IMR-90 (cell line): ENCODE data around the gene SLC16A5. TPM values are rescaled to one million over a fixed set of nuclear protein-coding genes. Genes with fewer than 3 reads are reported as not detected.

Experiments
- ATAC-seq: fragments of 200-7000 bp; cut with Tn5 transposase; 2 replicates; pipeline ENCODE4 v1.9.1; 2020; ENCODE audit warnings: low read depth, mild to moderate bottlenecking, moderate library complexity
- BruUV-seq: library from RNA; stranded (reverse); fragments of 400-500 nt; replicated peaks from 2 replicates; lab custom pipeline; 2021; lab: Mats Ljungman, UMichigan
- CTCF ChIA-PET: fragments of 300-600 bp; formaldehyde crosslinking; extraction: SDS; loops from one replicate; lab custom pipeline; 2021; ENCODE audit warnings: antibody characterized with exemption; lab: Yijun Ruan, JAX
- POLR2A ChIA-PET: fragments of 300-600 bp; sonication (Branson Sonifier 250); formaldehyde crosslinking; loops from one replicate; lab custom pipeline; 2022; ENCODE audit warnings: antibody characterized with exemption; ENCODE audit not compliant: unreplicated experiment; lab: Charles Lee
- DNase-seq: peaks from one replicate; pipeline ENCODE4 v3.0.0; 2013
- H2AFZ ChIP-seq: replicated peaks from 2 replicates; pipeline ENCODE3; 2013; ENCODE audit warnings: low read length, mild to moderate bottlenecking; ENCODE audit not compliant: poor library complexity
- H2AK5ac ChIP-seq: 2 replicates; pipeline ENCODE4 v1.6.1; 2013; ENCODE audit warnings: low read depth, low read length, inconsistent platforms
- H2AK9ac ChIP-seq: replicated peaks from 2 replicates; pipeline ENCODE3; 2013; ENCODE audit warnings: mild to moderate bottlenecking, low read depth, low read length, moderate library complexity; ENCODE audit not compliant: poor library complexity
- H2BK120ac ChIP-seq: 2 replicates; pipeline ENCODE4 v1.6.1; 2013; ENCODE audit warnings: low read depth, low read length, inconsistent platforms
- H2BK15ac ChIP-seq: 3 replicates; pipeline ENCODE4 v1.6.1; 2013; ENCODE audit warnings: low read depth, low read length, inconsistent platforms
- H2BK20ac ChIP-seq: 2 replicates; pipeline ENCODE4 v1.6.1; 2013; ENCODE audit warnings: low read depth, mild to moderate bottlenecking, inconsistent platforms, low read length, moderate library complexity
- H2BK5ac ChIP-seq: 2 replicates; pipeline ENCODE4 v1.6.1; 2013; ENCODE audit warnings: mild to moderate bottlenecking, low read depth, low read length, inconsistent platforms; ENCODE audit not compliant: poor library complexity, severe bottlenecking
- H3K14ac ChIP-seq: replicated peaks from 2 replicates; pipeline ENCODE4 v1.6.1; 2013; ENCODE audit warnings: low read depth, low read length, inconsistent platforms
- H3K18ac ChIP-seq: 2 replicates; pipeline ENCODE4 v1.6.1; 2013; ENCODE audit warnings: low read depth, low read length, control low read depth
- H3K23ac ChIP-seq: 2 replicates; pipeline ENCODE4 v1.6.1; 2013; ENCODE audit warnings: low read depth, low read length, inconsistent platforms
- H3K27ac ChIP-seq: 2 replicates; pipeline ENCODE4 v1.5.1; 2013; ENCODE audit warnings: mild to moderate bottlenecking, control low read depth, low read length; ENCODE audit not compliant: insufficient read depth
- H3K27me3 ChIP-seq: 2 replicates; pipeline ENCODE4 v1.6.1; 2013; ENCODE audit warnings: low read length; ENCODE audit not compliant: control insufficient read depth, insufficient read depth
- H3K36me3 ChIP-seq: 2 replicates; pipeline ENCODE4 v1.6.1; 2013; ENCODE audit warnings: low read length, mixed read lengths; ENCODE audit not compliant: control insufficient read depth, insufficient read depth
- H3K4ac ChIP-seq: 2 replicates; pipeline ENCODE4 v1.6.1; 2013; ENCODE audit warnings: low read depth, low read length, inconsistent platforms
- H3K4me1 ChIP-seq: 2 replicates; pipeline ENCODE4 v1.6.1; 2013; ENCODE audit warnings: low read length, mixed read lengths; ENCODE audit not compliant: control insufficient read depth, insufficient read depth
- H3K4me2 ChIP-seq: 2 replicates; pipeline ENCODE4 v1.6.1; 2013; ENCODE audit warnings: low read depth, mild to moderate bottlenecking, control low read depth, low read length, moderate library complexity
- H3K4me3 ChIP-seq: 2 replicates; pipeline ENCODE4 v1.5.1; 2013; ENCODE audit warnings: low read depth, mild to moderate bottlenecking, control low read depth, low read length, moderate library complexity; ENCODE audit not compliant: insufficient read depth
- H3K56ac ChIP-seq: 2 replicates; pipeline ENCODE4 v1.6.1; 2013; ENCODE audit warnings: low read length, inconsistent platforms; ENCODE audit not compliant: insufficient read depth; ENCODE audit errors: extremely low read depth
- H3K79me1 ChIP-seq, 2 experiments: 2 replicates each; pipeline ENCODE4 v1.6.1; 2013; ENCODE audit warnings: low read length in 2 of 2, inconsistent platforms in 1 of 2, low read depth in 1 of 2
- H3K9ac ChIP-seq: 2 replicates; pipeline ENCODE4 v1.6.1; 2013; ENCODE audit warnings: low read depth, low read length, control low read depth
- H3K9me1 ChIP-seq: 2 replicates; pipeline ENCODE4 v1.6.1; 2013; ENCODE audit warnings: low read length, inconsistent platforms; ENCODE audit not compliant: insufficient read depth
- H3K9me3 ChIP-seq: 2 replicates; pipeline ENCODE4 v1.6.1; 2013; ENCODE audit warnings: low read length; ENCODE audit not compliant: control insufficient read depth, insufficient read depth
- H4K20me1 ChIP-seq: 2 replicates; pipeline ENCODE4 v1.6.1; 2013; ENCODE audit warnings: low read length, inconsistent platforms; ENCODE audit not compliant: insufficient read depth
- H4K5ac ChIP-seq: 2 replicates; pipeline ENCODE4 v1.6.1; 2013; ENCODE audit warnings: mild to moderate bottlenecking, low read depth, low read length, control low read depth
- H4K8ac ChIP-seq, 2 experiments: 2 replicates each; pipeline ENCODE4 v1.6.1; 2013; ENCODE audit warnings: low read depth in 2 of 2, low read length in 2 of 2, control low read depth in 1 of 2, inconsistent platforms in 1 of 2
- H4K91ac ChIP-seq: 2 replicates; pipeline ENCODE4 v1.6.1; 2013; ENCODE audit warnings: low read depth, low read length, inconsistent platforms; ENCODE audit not compliant: insufficient read depth
- CEBPB ChIP-seq: IDR thresholded peaks from 2 replicates; pipeline ENCODE4 v1.6.1; 2012; ENCODE audit warnings: low read depth, low read length, improper control_type of control experiment
- CHD1 ChIP-seq: IDR thresholded peaks from 2 replicates; pipeline ENCODE4 v1.6.1; 2012; ENCODE audit warnings: low read depth, low read length, improper control_type of control experiment
- CTCF ChIP-seq: conservative IDR thresholded peaks from 2 replicates; pipeline ENCODE4 v1.5.1; 2012; ENCODE audit warnings: mild to moderate bottlenecking, low read depth, low read length, improper control_type of control experiment
- FOS ChIP-seq: fragments of 150-350 bp; IDR thresholded peaks from 2 replicates; pipeline ENCODE4 v1.6.1; 2016; ENCODE audit warnings: low read depth, low read length
- NFE2L2 ChIP-seq: fragments of 150-350 bp; IDR thresholded peaks from 2 replicates; pipeline ENCODE4 v1.6.1; 2016; ENCODE audit warnings: low read depth, mild to moderate bottlenecking, low read length
- POLR2A ChIP-seq: IDR thresholded peaks from 2 replicates; pipeline ENCODE4 v1.6.1; 2012; ENCODE audit warnings: mild to moderate bottlenecking, low read depth, low read length
- RAD21 ChIP-seq: IDR thresholded peaks from 2 replicates; pipeline ENCODE4 v1.6.1; 2012; ENCODE audit warnings: low read length, improper control_type of control experiment
- RCOR1 ChIP-seq: IDR thresholded peaks from 2 replicates; pipeline ENCODE4 v1.6.1; 2012; ENCODE audit warnings: mild to moderate bottlenecking, low read length, improper control_type of control experiment; ENCODE audit not compliant: insufficient replicate concordance
- SMC3 ChIP-seq: fragments of 150-350 bp; IDR thresholded peaks from 2 replicates; pipeline ENCODE4 v1.6.1; 2016; ENCODE audit warnings: low read depth, mild to moderate bottlenecking, antibody characterized with exemption, low read length, moderate library complexity
- USF2 ChIP-seq: fragments of 150-350 bp; IDR thresholded peaks from 2 replicates; pipeline ENCODE4 v1.6.1; 2017; ENCODE audit warnings: mild to moderate bottlenecking, antibody characterized with exemption, low read length, low read depth
- whole genome bisulfite sequencing, 2 experiments: methylation state at CpG; one replicate each; pipeline versions ENCODE4 v1.1.5 to v1.1.7; 2013; ENCODE audit warnings: missing lambda C conversion rate in 2 of 2; ENCODE audit not compliant: insufficient read length in 1 of 2; ENCODE audit errors: extremely low coverage in 2 of 2; 5-methylcytosine and 5-hydroxymethylcytosine counted together
- dilution Hi-C: fragments of 300-500 bp; cut with HindIII; formaldehyde crosslinking; loops from one replicate; pipeline ENCODE4 v1.14.3; 2018; ENCODE audit warnings: low sequenced_read_pairs; ENCODE audit not compliant: unreplicated experiment
- in situ Hi-C: fragments of 300-500 bp; cut with MboI; formaldehyde crosslinking; loops from 3 replicates; pipeline ENCODE4 v1.14.3; 2019; ENCODE audit warnings: low sequenced_read_pairs, inconsistent platforms, mixed read lengths
- intact Hi-C: fragments of 100-400 bp; cut with micrococcal nuclease; formaldehyde crosslinking; loops from 2 replicates; pipeline ENCODE4 v1.10.0; 2022
- polyA plus RNA-seq, 3 experiments: library from polyadenylated mRNA; depleted of rRNA; stranded (reverse); fragments of >200 nt; gene quantifications; 2 replicates each; pipeline ENCODE4 v1.2.3, GENCODE V29; 2012; ENCODE audit warnings: low replicate concordance in 1 of 3
- total RNA-seq: library from RNA; depleted of rRNA; stranded (reverse); fragments of >200 nt; gene quantifications from 2 replicates; pipeline ENCODE4 v1.2.3, GENCODE V29; 2012

The SLC16A5 gene
- total and polyA plus RNA-seq, 2 of the 4 experiments (the other 2 are of a cell fraction) = 1.8 to 7.1 TPM

GRCh38 chr17:75069783-75070182 lies 18.0 kb upstream of the SLC16A5 start:
- no peak overlapping the region for H4K5ac ChIP-seq
- DNase-seq = no peak
- no peak overlapping the region for H3K4ac ChIP-seq
- ChIA-PET POLR2A (no interaction called here), CTCF (interaction anchor here (0.7 to 1.9 kb wide), 5 partner anchors 10 to 132 kb away, joined by 3 to 9 read pairs (median 7); no protein-coding TSS in a partner anchor)
- no peak overlapping the region for H2BK15ac ChIP-seq
- no peak overlapping the region for H3K27ac ChIP-seq
- intact Hi-C loops = loop anchor here (5.0 to 10.0 kb wide), 2 partner anchors 38 to 135 kb away; partner anchors contain the start of genes ARMC7 and NUP85
- no peak overlapping the region for H3K23ac ChIP-seq
- no peak overlapping the region for H3K4me3 ChIP-seq
- no peak overlapping the region for H3K4me2 ChIP-seq
- in situ Hi-C loops = loop anchor here (10.0 to 25.0 kb wide), 2 partner anchors 135 to 343 kb away; partner anchors contain the start of genes GRB2 and NUP85
- TF ChIP-seq RCOR1 (no peak), CEBPB (no peak), FOS (no peak), NFE2L2 (no peak), CHD1 (no peak), CTCF (peak; percentile 53), USF2 (no peak), RAD21 (peak; percentile 54), POLR2A (no peak), SMC3 (peak; percentile 44)
- peak overlapping the region; percentile 72 for H2AK9ac ChIP-seq
- H2AFZ ChIP-seq = peak overlapping the region; percentile 75
- WGBS, 2 experiments = 64% methylated on average over 2 of the region's 2 CpGs; no CpG with 5 or more reads in 1 of the 2 experiments
- no peak overlapping the region for H3K9ac ChIP-seq
- no peaks in the 10 kb centered on the region for H3K27me3 ChIP-seq
- ATAC-seq = peak; percentile 85
- H3K56ac ChIP-seq = no peak overlapping the region
- dilution Hi-C loops = no loop called here
- no peak overlapping the region for H4K91ac ChIP-seq
- no peaks in the 10 kb centered on the region for H4K20me1 ChIP-seq
- BruUV-seq = no TSS peak
- no peak overlapping the region for H2BK5ac ChIP-seq
- no peak overlapping the region for H3K14ac ChIP-seq
- H3K18ac ChIP-seq = no peak overlapping the region
- H3K9me3 ChIP-seq = no peaks in the 10 kb centered on the region
- no peak overlapping the region for H2BK20ac ChIP-seq
- H2BK120ac ChIP-seq = no peak overlapping the region
- H3K36me3 ChIP-seq = peaks cover 6% of the 10 kb centered on the region; the same call in 1 of the 2 replicates
- H2AK5ac ChIP-seq = no peak overlapping the region
- no peaks in the 10 kb centered on the region for H3K79me1 ChIP-seq
- H3K4me1 ChIP-seq = no peaks in the 10 kb centered on the region
- 0 out of 2 replicates have a peak, but pooled peaks cover 3% of the 10 kb centered on the region for H3K9me1 ChIP-seq
- H4K8ac ChIP-seq = no peak overlapping the region
